GM08714 (cell line): ENCODE data around the gene CAPN8.

Source experiments
- H3K4me3 ChIP-seq: fragments of 200-500 bp; sonication (Bioruptor generic); 2 replicates; pipeline ENCODE4 v1.5.1; 2014; ENCODE audit warnings: mild to moderate bottlenecking, low read length, inconsistent platforms
- ZNF274 ChIP-seq: IDR thresholded peaks from 2 replicates; pipeline ENCODE4 v1.6.1; 2012; ENCODE audit warnings: mild to moderate bottlenecking, low read depth, low read length

The CAPN8 gene

GRCh38 chr1:223496883-223497282 is 168.6 kb downstream of the CAPN8 start:
- H3K4me3 ChIP-seq, result no peak overlapping the region
- TF ChIP-seq ZNF274, result no peak

DNA sequence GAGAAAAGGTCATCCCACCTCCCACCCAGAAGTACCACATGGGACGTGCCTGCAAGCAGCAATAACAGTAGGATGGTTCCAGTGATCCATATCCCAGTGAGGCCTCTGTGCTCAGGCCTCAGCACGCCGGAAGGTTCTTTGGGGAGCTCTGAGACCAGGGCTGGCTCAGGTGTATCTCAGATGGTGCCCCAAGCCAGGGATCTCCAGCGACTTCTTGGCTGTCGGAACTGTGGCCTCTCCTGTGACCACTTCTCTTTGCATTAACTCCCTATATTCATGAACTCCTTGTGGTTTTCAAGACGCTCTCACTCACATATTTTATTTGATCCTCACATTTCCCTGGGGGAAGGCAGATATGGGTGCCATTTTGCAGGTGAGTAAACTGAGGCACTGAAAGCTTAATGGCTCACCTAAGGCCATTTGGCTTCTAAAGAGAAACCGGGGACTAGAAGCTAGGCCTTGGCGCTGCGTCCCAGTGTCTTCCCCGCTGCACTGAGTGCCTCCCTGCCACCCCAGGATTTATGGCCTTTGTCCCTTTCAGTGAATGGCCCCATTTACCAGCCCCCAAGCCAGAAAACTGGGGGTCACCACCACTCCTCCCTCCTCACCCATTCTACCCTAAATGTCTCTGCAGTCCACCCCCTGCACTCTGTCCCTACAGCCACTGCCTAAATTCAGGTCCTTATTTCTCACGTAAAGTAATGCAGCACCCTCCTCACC is 170.4 kb downstream of the CAPN8 start:
- H3K4me3 ChIP-seq, result no peak overlapping the region
- no peak for TF ChIP-seq ZNF274

DNA sequence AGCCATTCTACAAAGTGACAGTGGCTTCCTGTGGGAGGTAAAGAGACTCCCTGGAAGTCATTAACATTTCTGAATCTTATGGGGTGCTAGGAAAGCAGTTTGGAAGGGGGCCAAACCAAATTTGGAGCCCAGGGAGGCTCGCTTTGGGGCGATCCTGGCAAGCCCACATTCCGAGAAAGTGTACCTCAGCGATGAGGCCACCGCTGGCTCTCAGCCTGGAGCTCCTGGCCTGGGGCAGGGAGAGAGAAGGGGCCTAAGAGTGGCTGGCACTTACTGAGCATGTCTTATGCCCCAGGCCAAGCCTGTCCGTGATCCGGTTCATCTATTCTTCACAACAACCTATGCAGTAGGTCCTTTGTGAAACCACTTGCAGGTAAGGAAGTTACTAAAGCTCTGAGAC is 173.5 kb downstream of the CAPN8 start:
- no peak for TF ChIP-seq ZNF274
- no peak overlapping the region for H3K4me3 ChIP-seq
